GM12865 (cell line): ENCODE measurements around the gene PAK2.
"Not testable (repeated sequence)": the region's sequence is repeated elsewhere in the genome, so short reads cannot be mapped to it uniquely, and the experiment has no call there.

ENCODE experiments used
- DNase-seq: peaks from one replicate; pipeline ENCODE4 v3.0.0; 2010; ENCODE audit warnings: low read depth
- H3K4me3 ChIP-seq: 2 replicates; pipeline ENCODE4 v1.5.1; 2011; ENCODE audit warnings: mild to moderate bottlenecking, low read depth, low read length, control low read depth
- CTCF ChIP-seq: IDR thresholded peaks from 2 replicates; pipeline ENCODE4 v1.5.1; 2011; ENCODE audit warnings: low read length, control low read depth, low read depth, inconsistent platforms; ENCODE audit not compliant: insufficient read depth; ENCODE audit errors: missing control alignments

The PAK2 gene

DNA sequence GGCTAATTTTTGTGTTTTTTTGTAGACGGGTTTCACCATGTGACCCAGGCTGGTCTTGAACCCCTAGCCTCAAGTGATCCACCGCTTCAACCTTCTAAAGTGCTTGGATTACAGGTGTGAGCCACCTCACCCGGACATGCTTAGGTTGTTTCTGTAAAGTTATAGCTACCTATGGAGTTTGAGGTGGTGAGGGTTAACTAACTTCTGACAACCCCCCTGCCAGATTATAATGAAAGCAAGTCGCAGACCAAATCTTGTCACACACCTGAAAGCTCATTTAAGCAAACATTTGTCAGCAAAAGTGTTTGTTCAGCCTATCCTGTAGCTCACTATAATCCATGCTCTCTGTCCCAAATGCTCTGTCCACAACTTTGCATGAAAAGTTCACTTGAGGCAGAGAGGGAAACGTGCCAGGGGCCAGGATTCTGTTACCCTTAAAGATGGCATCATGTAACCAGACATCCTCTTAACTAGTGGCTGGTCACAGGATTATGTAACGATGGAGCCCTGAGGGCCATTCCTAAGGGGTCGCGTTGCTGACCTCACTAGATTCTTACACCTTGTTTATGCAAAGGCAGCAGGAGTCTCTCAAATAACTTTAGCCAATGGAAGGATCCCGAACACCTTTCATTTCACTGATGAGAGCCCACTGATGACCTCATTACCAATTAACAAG is 103.9 kb downstream of the PAK2 start:
- no peak overlapping the region for H3K4me3 ChIP-seq
- no peak for DNase-seq
- no peak for TF ChIP-seq CTCF

DNA sequence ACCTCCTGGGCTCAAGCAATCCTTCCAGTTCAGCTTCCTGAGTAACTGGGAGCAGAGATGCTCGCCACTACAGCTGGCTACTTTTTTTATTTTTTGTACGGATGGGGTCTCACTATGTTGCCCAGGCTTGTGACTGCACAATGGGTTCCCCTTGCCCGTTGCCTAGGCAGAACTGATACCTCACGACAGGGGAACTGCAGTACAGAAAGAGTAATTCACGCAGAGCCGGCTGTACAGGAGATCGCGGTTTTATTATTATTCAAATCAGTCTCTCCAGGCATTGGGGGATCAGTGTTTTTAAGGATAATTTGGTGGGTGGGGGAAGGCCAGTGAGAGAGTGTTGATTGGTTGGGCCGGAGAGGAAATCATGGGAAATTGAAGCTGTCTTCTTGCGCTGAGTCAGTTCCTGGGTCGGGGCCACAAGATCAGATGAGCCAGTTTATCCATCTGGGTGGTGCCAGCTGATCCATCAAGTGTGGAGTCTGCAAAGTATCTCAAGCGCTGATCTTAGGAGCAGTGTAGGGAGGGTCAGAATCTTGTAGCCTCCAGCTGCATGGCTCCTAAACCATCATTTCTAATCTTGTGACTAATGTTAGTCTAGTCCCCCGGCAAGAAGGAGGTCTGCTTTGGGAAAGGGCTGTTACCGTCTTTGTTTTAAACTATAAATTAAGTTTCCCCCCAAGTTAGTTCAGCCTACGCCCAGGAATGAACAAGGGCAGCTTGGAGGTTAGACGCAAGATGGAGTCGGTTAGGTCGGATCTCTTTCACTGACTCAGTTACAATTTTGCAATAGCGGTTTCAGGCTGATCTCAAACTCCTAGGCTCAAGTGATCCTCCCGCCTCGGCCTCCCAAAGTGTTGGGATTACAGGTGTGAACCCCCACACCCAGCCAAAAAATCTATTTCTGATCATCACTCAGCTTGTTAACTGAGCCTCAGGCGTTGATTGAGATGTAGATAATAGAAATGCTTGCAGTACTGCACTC is 104.9 kb downstream of the PAK2 start:
- not testable (repeated sequence) for H3K4me3 ChIP-seq, DNase-seq

DNA sequence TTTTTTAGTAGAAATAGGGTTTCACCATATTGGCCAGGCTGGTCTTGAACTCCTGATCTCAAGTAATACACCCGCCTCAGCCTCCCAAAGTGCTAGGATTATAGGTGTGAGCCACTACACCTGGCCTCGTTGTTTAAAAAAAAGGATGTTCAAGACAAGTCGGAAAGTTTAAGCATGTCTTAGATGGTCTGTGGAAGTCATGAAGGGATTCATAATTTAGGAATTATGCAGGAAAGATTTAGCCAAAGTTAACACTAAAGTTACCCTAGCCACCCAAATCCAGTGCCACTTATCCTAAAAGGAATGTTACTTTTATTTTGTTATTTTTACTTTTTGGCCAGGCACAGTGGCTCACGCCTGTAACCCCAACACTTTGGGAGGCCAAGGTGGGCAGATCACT is 108.7 kb downstream of the PAK2 start:
- DNase-seq, H3K4me3 ChIP-seq: not testable (repeated sequence)

- TF ChIP-seq CTCF: no peak
- DNase-seq: no peak
Observed at GRCh38 chr3:196849180-196849741, 109.6 kb downstream of the PAK2 start.

DNA sequence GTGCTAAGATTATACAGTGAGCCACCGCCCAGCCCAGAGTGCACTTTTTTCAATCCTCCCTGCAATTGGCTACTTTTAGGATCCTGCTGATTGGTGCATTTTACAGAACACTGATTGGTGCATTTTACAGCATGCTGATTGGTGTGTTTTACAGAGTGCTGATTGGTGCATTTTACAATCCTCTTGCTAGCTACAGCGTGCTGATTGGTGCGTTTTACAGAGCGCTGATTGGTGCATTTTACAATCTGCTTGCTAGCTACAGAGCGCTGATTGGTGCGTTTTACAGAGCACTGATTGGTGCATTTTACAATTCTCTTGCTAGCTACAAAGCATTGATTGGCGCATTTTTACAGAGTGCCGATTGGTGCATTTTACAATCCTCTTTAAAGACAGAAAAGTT is 123.3 kb downstream of the PAK2 start:
- DNase-seq: not testable (repeated sequence)

More at GRCh38 chr3:196849180-196849741, 109.6 kb downstream of the PAK2 start:
- no peak overlapping the region for H3K4me3 ChIP-seq

DNA sequence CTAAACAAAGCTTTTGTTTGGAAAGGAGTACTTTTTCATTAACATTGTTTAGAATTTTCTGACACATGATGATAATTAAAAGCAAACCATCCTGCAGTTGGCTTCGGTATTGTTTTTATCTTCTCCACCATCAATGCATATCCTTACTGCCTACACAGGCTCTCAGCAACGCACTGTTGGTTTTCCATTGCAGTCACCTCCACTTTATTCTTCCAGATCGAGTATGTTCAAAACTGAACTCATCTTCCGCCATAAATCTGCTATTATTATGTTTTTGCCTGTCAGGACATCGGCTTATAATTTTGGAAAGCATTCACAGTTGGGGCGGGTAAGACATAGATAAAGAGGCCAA is 127.5 kb downstream of the PAK2 start:
- H3K4me3 ChIP-seq: peak overlapping the region; percentile 69
- no peak for DNase-seq
- no peak for TF ChIP-seq CTCF

More for the DNA sequence above, 123.3 kb downstream of the PAK2 start:
- H3K4me3 ChIP-seq: not testable (repeated sequence)

DNA sequence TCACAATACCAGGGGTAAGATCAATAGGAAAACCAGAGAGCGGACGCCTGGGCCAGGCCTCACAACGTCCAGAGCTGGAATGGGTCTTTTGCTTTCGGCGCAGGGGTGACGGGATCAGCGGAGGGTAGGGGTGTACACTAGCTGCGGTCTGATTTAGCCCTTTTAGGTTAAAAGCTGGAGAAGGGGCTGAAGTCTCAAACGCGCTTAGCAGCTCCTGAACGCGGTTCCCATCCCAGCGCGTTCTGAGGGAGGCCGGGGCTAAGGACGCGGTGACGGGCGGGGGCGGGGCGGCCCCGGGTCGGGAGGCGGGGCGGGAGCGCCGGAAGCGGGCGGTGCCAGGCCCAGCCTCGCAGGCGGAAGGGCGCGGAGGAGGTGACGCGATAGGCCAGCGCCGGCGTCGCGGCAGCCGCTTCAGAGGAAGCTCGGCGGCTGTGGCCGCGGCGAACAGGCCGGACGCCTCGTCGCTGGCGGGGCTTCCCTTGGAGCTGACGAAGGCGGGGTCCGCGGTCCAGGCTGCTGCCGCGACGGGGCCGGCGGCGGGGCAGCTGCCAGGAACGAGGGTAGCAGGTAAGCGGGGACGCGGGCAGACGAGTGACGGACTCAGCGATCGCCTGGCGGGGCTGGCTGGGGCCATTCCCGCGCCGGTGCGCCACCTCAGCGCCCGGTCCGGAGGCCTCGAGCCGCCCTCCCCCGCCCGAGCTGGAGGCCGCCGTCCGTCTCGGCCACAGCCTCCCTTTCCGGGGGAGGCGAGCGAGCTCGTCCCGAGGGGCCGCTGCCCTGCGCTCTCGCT is 128.0 kb downstream of the PAK2 start, which contains the start of gene SENP5:
SENP5 (plus strand) TSS at position 414 of the 790 bp plus-strand sequence. CDS start 17,262 bp downstream, outside the sequence.
- no peak for TF ChIP-seq CTCF
- H3K4me3 ChIP-seq: peak within 1 kb of the TSS; percentile 100
- DNase-seq: peak; percentile 94

DNA sequence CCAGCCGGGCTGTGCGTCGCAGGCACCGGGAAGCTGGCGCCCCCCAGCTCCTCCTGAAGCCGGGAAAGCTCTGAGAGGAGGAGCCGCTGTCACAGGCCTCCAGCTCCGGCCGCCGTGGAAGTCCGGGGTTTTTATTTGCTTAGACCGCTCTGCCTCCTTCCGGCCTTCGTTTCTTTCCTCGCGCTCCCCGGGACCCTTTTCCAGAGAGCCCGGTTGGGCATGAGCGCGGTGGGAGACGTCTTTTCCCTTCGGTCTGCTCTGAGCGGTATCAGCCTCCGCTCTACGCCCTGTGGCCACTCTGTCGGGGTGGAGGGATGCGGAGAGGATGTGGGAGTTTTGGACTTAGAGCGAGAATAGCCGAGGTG is 128.6 kb downstream of the PAK2 start:
- no peak for TF ChIP-seq CTCF
- DNase-seq: peak; percentile 47
- peak overlapping the region; percentile 100 for H3K4me3 ChIP-seq
